Activated CD8-positive, alpha-beta memory T cell treated with anti-CD3 and anti-CD28 coated beads for 24 hours (primary cell): ENCODE data around the gene ARHGDIB.

Experiments used
- DNase-seq: peaks from one replicate; pipeline ENCODE4 v3.0.0-alpha.2; 2020

Gene ARHGDIB

GRCh38 chr12:14892726-14893505, 68.5 kb downstream of the ARHGDIB start:
- DNase-seq: no peak
